ENCODE results near the gene DCLK2. TPM values are rescaled to one million over a fixed set of nuclear protein-coding genes. Genes with fewer than 3 reads are reported as not detected.
A peak's percentile ranks its signal among the peaks of the same experiment; 100 is the strongest.

The DCLK2 gene
- total RNA-seq, 6 experiments from 2014 or later: 0.35 to 1.8 (median 0.68) TPM

DNA sequence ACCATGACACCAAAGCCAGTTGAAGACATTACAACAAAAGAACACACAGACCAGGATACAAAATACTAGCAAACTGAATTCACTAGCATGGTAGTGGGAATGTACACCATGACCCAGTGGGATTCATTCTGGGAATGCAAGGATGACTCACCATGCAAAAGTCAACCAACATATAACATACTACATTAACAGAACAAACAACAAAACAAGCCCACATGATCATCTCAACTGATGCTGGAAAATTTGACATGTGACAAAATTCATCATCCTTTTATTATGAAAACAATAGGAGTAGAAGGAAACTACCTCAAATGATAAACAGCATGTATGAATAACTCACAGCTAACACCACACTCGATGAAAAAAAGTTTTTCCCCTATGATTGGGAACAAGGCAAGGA lies 190.2 kb downstream of the DCLK2 start:
- intact Hi-C loops (cut with DNase I): no loop called here
- Histone ChIP-seq H3K4me3 (no peak overlapping the region), H3K27me3 (no peaks in the 10 kb centered on the region), H3K27ac (no peak overlapping the region), H3K4me1 (no peaks in the 10 kb centered on the region), H3K36me3 (no peaks in the 10 kb centered on the region), H3K9me3 (no peaks in the 10 kb centered on the region)
- no peak for DNase-seq
- WGBS (ENCODE audit: insufficient coverage, low coverage, low lambda C conversion rate, missing lambda C conversion rate): 100% methylated on average over 1 of the region's 1 CpG
- ATAC-seq: no peak
- TF ChIP-seq POLR2A (IDR thresholded peaks at IDR 0.05): no peak
- TF ChIP-seq CTCF (IDR thresholded peaks at IDR 0.05): no peak

DNA sequence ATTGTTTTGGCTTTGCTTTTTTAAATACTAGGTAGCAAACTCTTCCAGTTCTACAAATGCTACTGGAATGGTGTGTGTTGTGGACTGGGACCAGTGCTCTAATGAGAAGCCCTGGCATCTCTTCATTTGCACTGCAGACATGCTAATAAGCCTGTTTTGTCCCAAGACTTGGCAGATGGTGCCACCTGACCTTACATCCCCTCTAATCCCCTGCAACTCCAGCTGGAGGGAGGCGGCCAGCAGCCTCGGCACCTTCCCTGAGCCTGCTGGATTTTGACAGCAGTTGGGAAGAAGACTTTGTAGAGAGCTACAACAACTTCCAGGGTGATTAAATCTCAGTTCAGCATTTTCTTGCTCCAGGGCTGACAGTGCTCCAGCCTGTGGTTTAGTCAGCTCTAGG lies 200.0 kb downstream of the DCLK2 start:
- ATAC-seq (no peak), DNase-seq (no peak)
- Histone ChIP-seq H3K27me3 (no peaks in the 10 kb centered on the region), H3K4me3 (no peak overlapping the region), H3K36me3 (peaks cover 0 to 2% (median 0%) of the 10 kb centered on the region in 4 donors), H3K4me1 (no peaks in the 10 kb centered on the region), H3K9me3 (no peaks in the 10 kb centered on the region), H3K27ac (no peak overlapping the region)
- TF ChIP-seq CTCF (IDR thresholded peaks at IDR 0.05) (no peak), POLR2A (IDR thresholded peaks at IDR 0.05) (no peak)
- intact Hi-C loops (cut with DNase I): no loop called here
- 100% methylated on average over 2 of the region's 2 CpGs for WGBS (ENCODE audit: insufficient coverage, low coverage, low lambda C conversion rate, missing lambda C conversion rate)

GRCh38 chr4:150280081-150280895 lies 202.0 kb downstream of the DCLK2 start:
- Histone ChIP-seq H3K9me3 (no peaks in the 10 kb centered on the region), H3K27ac (no peak overlapping the region), H3K27me3 (no peaks in the 10 kb centered on the region), H3K4me1 (no peaks in the 10 kb centered on the region), H3K36me3 (peaks cover 0 to 2% (median 0%) of the 10 kb centered on the region in 4 donors), H3K4me3 (no peak overlapping the region)
- TF ChIP-seq POLR2A (IDR thresholded peaks at IDR 0.05) (no peak), CTCF (IDR thresholded peaks at IDR 0.05) (no peak)
- 57% methylated on average over 6 of the region's 9 CpGs for WGBS (ENCODE audit: insufficient coverage, low coverage, low lambda C conversion rate, missing lambda C conversion rate)
- DNase-seq (no peak), ATAC-seq (peak in 2 of 4 donors; percentile 35 to 57)
- intact Hi-C loops (cut with DNase I): no loop called here

DNA sequence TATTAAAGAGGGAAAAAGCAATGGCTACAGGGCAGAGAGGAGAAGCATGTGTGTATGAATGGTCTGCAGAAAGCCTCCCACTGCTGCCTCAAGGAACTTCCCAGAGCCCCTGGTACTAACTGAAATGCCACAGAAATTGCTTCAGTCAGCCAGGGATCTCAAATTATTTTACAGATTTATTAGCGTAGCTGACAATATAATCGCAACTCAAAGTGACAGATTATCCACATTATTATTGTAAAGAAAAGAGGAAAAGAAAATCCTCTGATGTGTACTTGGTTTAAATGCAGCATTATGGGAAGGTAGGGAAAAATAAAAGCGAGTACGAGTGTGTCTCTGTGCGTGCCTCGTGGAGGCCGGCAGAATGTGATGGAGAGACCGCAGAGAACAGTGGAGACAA lies 202.7 kb downstream of the DCLK2 start:
- no peak for DNase-seq
- Histone ChIP-seq H3K9me3 (no peaks in the 10 kb centered on the region), H3K4me1 (no peaks in the 10 kb centered on the region), H3K4me3 (no peak overlapping the region), H3K36me3 (peaks cover 0 to under 1% (median 0%) of the 10 kb centered on the region in 4 donors), H3K27ac (no peak overlapping the region), H3K27me3 (no peaks in the 10 kb centered on the region)
- 94% methylated on average over 6 of the region's 8 CpGs for WGBS (ENCODE audit: insufficient coverage, low coverage, low lambda C conversion rate, missing lambda C conversion rate)
- TF ChIP-seq POLR2A (IDR thresholded peaks at IDR 0.05) (no peak), CTCF (IDR thresholded peaks at IDR 0.05) (no peak)
- ATAC-seq: no peak
- intact Hi-C loops (cut with DNase I): no loop called here

Measured in right lobe of liver (tissue), 6 donors.